Stimulated activated CD8-positive, alpha-beta memory T cell treated with anti-CD3 and anti-CD28 coated beads, Interleukin-15, amount 100 ng/mL, for 48 hours (primary cell): ENCODE measurements around the gene NACC1.

Experiments used
- DNase-seq, 2 donors: peaks; one replicate each; pipeline ENCODE4 v3.0.0-alpha.2; 2020; ENCODE audit warnings: low read depth in 2 of 2

The NACC1 gene

DNA sequence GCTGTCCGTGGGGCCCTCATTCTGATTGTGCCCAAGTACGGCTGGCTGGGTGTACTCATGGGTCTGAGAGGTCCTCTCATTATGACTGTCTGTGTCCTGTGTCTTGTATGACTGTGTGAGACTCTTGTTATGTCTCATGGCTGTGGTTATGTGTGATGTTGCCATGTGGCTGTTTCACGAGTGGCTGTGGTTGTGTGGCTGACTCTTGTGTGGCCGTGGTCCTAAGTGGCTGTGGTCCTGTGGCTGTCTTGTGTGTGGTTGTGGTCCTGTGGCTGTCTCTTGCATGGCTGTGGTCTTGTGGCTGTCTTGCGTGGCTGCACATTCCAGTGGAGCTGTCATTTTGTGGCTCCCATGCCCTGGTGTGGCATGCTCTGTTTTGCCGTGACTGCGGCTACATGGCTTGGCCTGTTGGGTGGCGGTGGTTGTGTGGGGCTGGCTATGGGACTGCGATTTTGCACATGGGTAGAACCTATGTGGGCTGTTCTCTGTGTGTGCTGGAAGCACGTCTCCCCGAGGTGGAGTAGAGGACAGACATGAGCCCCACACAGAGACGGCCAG lies 18.0 kb upstream of the NACC1 start:
- peak in 1 of 2 donors; percentile 56 for DNase-seq

DNA sequence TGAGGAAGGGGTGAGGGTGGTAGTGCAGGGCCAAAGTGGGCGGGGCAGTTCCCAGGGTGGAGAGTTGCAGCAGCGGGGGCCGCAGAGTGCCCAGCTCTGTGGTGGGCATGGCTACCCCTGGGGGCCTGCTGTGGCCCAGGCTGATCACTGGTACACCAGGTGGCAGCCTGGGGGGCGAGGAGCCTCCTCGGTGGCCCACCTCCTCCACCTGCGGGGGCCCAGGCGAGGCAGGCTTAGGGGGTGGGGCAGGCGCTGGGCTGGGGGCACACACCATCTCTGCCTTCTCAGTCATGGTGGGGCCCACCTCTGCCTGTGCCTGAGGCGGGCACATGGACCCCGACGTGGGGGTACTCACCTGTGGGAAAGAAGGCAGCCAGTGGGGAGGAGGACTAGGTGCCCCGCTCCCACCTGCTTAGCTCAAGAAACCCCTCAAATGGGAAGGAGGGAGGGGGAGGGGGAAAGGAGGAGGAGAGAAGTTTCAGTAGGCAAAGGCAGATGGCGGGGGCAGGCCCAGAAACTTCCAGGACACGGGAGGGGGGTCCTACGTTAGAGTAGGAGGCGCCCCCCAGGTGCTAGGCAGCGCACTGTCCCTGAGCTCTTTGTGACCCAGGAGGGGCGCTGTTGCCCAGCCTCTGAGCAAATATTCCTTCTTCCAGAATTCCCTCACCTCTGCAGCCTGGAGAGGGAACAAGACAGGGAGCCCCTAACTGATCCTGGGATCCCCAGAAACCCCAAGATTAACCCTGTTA lies 17.0 kb upstream of the NACC1 start:
- DNase-seq: no peak

DNA sequence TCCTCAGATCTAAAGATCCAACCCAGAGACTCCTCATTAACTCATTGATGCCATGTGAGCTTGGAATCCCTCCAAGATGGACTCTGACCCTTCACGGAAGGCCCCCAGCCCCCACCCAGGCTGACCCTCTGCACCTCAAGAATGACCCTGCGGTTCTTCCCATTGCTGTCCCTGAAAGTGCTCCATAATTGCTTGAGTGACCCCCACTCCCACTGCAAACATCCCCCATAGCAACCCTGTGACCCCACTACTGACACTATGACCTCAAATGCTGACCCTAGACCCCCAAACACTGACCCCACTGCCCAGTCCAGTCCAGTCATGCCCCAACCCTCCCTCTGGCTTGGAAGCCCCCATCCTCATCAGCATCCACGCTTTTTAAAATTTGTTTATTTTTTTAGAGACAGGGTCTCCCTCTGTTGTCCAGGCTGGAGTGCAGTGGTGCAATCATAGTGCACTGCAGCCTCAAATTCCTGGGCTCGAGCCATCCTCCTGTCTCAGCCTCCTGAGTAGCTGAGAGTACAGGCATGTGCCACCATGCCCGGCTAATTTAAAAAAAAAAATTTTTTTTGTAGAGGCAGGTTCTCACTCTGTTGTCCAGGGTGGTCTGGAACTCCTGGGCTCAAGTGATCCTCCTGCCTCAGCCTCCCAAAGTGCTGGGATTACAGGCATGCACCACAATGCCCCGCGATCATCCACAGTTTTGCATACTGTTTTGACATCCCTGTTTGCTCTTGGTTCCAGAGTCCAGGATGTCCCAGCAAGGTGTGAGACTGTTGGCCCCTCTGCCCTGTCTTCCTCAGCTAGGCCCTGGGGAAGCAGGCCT lies 16.3 kb upstream of the NACC1 start:
- DNase-seq: no peak

DNA sequence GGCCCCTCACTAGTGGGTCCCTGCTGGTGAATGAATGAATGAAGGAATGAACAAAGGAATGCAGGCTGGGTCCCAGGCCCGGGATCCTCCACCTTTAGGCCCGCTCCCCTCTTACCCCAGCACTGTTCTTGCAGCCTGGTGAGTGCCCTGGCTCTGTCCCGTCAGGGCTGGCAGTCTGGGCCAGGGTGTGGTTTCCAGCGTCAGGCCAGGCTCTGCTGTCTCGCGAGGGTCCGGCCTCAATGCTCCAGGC lies 15.7 kb upstream of the NACC1 start:
- no peak for DNase-seq

DNA sequence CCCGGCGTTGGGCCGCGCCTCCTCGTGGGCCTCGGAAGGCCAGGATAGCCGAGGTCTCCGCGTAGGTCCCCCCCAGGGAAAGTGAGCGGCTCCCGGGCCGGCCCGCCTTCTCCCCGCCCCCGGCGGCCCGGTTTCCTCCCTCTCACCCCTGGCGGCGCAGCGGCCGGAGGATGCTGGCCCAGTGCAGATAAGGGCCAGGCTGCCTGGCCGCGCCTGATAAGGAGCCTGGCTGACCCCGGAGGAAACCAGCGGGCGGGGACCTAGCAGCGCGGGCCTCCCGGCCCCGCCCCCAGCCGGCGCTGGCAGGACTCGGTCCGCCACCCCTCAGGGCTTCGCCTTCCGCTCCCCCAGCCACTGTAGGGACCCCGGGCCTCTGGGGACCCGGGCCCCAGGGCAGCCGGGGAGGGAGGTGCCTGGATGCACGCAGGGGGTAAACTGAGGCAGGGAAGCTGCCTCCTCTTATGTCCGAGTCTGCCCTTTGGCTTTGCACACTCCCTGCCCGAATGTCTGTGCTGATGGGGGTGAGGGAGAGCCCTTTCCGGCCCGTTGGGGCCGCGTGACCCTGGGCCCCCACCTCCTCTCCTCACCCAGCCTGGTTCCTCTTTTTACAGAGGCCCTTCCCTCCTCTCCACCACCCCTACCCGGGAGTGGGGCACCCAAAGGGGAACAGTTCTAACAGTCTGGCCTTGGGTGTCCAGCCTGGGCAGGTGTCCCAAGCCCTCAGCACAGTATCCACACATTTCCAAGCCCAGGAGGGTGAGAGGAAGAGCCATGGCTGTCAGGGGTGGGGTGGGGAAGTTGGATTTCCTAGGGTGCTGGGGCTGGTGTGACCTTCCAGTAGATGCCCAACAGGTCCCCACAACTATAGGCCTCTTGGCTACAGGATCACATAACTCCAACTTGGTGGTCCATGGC lies 15.1 kb upstream of the NACC1 start, which contains the start of gene LYL1:
Gene LYL1, minus strand, starts transcription at position 193 of the 915 bp plus-strand sequence. CDS start 1,687 bp downstream, outside the sequence.
- no peak for DNase-seq

DNA sequence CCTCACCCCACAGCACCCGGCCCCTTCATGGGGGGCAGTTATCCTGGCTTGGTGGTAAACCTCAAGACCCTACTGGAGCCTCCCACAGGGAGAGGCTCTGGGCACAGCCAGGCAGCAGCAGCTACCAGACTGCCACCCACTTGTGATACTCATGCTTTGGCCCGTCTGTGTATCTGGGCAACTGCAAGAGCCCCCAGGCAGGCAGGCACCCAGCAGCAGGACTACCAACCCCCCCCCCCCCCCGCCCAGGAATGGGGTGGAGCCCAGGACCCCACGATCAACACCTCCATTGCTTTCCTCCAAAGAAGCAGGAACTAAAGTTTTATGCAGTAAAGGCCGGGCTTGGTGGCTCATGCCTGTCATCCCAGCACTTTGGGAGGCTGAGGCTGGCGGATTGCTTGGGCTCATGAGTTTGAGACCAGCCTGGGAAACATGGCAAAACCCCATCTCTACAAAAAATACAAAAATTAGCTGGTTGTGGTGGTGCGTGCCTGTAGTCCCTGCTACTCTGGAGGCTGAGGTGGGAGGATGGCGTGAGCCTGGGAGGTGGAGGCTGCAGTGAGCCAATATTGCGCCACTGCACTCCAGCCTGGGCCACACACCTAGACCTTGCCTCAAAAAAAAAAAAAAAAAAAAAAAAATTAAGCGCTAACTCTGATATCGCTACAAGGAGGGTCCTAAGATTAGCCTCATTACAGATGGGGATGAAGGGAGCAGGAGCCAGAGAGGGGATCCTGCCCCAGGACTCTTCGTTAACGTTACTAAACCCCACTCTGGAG lies 14.3 kb upstream of the NACC1 start:
- no peak for DNase-seq

DNA sequence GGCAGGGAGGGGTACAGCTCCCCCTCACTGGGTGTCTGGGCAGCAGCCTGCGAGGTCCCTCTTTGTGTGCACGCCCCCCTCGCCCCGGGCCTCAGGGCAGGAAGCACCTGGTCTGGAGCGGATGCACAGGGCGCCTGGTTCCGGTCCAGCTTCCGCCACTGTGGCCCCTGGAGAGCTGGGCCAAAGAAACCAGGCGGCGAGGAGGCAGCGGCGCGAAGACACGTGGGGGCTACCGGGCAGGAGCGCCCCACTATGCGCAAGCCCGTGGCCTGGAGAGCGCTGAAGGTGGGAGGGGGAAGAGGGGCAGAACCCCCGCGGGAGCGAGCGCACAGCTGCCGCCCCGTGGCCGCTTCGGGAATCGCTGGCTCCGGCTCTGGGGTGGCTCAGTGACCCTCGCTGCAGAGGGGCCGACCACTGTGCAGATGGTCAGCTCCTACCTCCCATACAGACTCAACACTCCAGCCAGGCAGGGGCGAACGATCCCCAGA lies 13.7 kb upstream of the NACC1 start:
- DNase-seq: peak in 1 of 2 donors; percentile 51

DNA sequence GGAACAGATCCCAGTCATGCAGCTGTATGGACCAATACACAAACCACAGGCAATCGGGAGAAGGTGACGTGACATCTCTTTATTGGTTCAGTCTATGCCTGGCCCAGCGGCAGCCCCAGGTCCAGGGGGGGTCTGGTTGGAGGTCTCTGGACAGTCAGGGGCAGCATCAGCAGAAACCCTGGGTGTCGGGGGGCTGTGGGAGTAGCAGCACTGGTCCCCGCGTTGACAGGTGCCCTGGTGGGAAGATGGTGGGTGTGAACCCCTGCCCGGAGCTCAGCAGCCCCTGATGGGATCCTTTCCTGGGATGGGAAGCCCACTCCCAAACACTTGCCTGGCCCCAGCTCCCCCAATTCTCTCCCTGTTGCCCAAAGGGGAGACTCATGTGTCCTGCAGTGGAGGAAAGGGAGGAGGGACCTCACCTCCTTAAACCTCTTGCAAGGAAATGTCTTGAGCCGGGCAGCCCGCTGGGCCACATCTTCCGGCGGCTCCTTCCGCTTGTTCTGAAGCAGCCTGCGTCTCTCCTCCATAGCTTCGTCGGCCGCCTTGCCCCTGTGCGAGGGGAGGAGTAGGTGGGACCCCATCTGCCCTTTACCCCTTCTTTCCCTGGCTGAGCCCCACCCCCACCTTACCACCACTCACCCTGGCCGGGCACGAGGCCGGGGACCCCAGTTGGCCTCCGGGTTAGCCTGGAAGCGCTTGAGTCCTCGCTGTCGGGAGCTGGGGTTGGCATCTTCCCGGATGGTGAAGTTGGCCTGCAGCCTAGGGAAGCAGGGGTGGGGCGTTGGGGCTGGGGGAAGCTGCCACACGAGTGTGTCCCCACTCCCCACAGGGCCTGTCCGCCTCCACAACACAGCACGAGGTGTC lies 13.0 kb upstream of the NACC1 start:
- DNase-seq: no peak

DNA sequence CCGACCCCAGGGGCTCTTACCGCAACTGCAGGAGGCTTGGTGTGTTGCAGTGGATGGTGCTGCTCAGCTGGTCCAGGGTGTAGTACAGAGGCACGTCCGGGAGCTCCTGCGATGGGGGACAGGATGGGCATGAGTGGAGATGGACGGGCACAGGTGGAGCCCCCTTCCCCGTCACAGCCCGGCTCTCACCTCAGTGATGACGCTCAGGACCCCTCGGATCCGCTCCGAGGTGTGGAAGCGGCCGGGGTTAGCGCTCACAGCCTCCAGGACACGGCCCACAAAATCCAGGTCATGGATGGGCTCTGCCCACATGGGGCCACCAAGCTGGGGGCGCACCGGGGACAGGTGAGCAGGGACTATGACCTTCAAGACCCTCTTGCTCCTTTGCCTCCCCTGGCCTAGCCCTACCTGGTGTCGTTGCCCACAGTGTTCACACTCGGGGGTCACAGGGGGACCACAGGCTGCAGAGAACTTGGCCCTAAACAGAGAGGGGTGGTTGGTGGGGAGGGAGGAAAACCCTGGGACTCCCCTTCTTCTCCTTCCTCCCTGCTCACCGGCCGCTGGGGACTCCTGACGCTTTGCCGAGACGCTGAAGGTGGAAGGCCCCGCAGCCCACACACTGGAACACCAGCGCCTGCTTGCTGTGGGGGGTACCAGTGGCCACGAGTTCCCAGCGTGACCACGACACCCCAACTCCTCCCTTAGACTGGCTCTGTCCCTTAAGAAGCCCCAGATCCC lies 8.5 kb upstream of the NACC1 start:
- DNase-seq: no peak

DNA sequence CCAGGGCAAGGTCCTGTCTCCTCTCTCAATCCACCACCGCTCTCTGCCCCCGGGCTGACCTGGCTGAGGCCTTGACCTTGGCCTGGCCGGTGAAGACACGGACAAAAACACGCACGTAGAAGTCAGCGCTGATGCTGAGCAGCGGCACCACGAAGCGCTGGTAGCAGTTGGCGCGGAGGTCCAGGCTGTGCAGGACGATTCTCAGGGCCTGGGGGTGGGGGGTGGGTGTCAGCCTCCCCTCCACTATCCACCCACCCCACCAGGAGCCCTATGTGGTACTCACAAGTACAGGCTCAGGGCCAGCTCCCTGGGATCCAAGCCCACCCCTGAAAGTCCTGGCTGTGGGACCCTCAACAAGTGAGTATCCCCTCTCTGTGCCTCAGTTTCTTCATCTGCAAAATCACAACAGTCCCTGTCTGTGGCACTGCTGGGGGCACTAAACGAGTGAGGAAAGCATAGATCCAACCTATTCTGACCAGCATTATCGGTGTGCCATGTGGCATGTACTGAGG lies 7.9 kb upstream of the NACC1 start:
- DNase-seq: no peak

DNA sequence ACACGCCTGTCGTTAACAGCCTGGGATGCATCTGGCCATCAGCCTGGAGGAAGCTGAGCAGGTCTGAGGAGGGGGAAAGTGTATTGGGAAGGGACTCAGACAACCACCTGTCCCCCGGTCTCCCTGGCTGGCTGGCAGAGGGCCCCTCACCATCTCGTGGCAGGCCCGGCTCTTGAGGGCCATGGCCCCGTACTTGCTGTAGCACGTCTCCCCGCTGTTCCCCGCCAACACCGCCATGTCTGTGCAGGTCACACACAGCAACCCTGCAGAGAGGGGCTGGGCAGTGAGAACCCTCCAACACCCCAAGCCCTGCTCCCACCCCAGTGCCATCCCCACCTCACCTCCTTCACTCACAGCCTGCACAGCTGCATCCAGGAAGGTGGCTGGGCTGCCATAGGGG lies 5.5 kb upstream of the NACC1 start:
- no peak for DNase-seq

DNA sequence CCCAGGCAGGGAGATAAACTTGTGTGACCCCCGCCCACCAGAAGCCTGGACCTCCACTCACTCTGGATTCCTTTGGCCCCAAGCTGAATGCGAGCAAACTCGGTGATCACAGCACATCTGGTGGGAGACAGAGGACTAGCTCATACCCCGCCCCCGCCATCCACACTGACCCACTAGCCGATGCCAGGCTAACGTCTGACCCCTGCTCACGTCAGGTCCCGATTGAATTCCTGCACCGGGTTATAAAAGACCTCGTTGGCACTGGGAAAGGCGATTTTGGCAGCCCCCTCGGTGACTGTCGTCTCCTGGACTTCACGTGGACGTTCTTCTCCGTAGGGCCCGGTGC lies 2.2 kb upstream of the NACC1 start:
- no peak for DNase-seq

DNA sequence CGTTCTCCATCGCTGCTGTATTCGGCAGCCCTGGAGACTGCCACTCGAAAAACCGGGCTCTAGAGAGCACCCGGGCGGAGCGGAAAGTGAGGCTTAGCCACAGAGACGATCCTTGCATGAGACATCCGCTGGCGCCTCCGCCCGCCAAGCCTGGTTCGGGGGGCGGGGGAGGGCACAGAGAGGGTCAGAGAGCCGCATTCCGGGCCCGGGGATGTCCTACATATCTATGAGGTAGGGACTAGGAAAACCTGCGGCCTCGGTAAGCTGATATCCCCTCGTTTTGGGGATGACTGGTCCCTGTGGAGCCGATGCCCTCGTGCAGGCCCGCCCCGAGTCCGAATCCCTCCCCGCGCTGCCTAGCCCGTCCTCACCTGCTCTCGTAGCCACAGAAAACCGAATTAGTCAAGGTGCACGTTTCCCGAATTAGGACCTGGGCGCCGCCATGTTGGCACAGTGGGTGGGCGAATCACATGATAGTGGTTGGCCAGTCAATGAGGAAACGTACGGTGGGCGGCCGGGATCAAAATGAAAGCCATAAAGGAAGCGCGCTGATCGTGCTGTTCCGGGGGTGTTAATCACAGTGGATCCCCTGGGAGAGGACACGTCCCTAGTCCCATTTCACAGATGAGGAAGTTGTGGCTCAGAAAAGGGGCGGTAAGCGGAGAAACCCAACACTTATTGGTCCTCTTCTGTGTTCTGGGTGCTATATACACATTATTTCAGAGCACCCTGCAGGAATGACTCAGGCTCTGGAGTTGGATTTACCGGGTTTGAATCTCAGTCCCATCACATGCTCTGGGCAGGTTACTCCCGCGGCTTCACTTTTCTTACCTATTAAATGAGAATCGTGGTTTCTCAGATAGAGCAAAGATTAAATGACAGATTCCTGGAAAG lies 1.5 kb upstream of the NACC1 start, which contains the start of gene TRMT1:
Gene TRMT1, minus strand, starts transcription at position 459 of the 894 bp plus-strand sequence. Its CDS starts 341 bp downstream, at position 118.
- peak; percentile 86 for DNase-seq

DNA sequence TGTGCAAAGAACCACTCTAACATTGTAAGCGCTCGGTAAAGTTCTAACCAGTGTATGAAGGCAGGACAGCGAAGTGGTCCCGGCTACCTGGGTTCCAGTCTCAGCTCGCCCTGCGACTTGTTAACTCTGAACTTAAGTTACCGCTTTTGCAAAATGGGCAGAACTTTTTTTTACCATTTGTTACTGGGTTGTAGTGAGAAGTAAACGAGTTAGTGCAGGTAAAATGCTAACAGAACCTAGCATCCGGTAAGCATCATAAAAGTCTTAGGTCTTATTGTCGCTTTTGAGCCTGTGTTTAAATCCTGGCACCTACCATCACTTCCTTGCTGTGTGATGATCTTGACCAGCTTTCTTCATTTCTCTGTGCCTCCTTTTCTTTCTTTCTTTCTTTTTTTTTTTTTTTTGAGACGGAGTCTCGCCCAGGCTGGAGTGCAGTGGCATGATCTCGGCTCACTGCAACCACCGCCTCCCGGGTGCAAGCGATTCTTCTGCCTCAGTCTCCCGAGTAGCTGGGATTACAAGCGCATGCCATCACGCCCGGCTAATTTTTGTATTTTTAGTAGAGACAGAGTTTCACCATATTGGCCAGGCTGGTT lies 790 bp upstream of the NACC1 start:
- no peak for DNase-seq

DNA sequence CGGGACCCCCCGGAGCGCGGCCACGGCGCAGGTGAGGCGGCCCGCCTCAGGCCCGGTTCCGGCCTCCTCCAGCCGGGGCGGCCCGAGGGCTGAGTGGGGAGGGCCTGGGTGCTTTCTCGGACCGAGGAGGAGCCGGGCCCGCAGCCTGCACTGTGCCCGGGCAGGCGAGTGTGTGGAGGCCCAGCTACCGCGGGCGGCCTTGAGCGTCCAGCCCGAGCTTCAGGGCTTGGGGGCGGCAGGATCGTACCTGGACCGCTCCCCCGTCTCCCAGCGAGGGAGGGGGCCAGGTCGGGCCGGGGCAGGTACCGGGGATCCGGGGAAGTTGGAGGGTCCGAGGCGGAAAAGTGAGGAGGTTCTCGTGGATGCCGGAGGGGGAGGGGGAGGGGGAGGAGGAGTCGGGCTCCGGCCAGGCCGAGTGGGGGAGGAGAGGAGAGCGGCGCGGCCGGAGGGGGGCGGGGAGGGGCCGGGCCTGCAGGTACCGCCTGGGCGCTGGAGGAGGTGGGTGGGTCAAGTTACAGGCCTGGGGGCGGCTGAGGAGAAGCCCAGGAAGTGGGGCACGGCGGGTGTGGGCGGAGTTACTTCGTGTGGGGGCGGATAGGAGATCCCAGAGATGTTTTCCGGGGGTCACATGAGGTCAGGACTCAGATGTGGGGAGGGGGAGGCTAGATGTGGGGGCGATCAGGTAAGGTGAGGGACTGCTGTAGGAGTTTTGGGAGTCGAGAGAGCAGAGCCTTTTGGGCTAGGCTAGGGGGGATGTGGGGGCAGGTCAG lies 545 bp downstream of the NACC1 start:
- peak in 1 of 2 donors; percentile 42 for DNase-seq

DNA sequence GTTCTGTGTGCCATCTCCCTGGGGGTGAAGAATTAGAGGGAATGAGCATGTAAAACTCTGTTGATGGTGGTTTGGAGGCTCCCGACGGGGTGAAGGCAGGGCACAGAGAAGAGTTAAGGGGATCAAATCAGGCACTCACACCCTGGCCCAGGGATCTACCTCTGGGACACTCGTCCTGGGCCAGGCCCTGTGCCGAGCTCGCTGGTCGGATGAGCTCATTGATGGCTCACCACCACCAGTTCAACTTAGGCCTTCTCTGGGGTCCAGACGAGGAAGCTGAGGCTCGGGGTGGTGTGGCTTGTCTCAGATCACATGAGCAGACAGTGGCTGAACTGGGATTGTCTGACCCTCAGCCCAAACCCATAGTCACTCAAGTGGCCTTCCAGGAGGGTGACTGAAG lies 1.6 kb downstream of the NACC1 start:
- no peak for DNase-seq

DNA sequence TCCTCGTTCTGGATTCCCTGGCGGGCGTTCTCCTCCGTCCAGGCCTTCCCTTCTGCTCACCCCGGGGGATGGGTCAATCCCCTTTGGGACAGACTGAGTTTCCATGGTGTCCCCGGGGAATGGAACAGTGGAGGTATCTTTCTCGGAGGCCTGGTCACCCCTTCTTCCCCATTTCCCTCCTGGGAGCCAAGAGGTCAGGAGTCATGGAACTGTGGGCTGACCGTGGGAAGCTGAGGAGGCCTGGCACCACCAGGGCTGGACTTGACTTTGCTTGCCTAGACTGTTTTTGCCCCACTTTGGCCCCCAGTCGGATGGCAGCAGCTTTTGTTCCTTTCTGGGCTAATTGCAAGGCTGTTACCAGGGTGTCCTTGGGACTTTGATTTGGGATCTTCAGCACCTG lies 2.0 kb downstream of the NACC1 start:
- no peak for DNase-seq
